HCT116 (cell line): ENCODE results near the gene RNGTT. TPM values are rescaled to one million over a fixed set of nuclear protein-coding genes. Genes with fewer than 3 reads are reported as not detected.

ENCODE experiments used
- ATAC-seq: fragments of 200-7000 bp; cut with Tn5 transposase; 2 replicates; pipeline ENCODE4 v1.9.1; 2020; ENCODE audit warnings: mild to moderate bottlenecking, moderate library complexity
- BruUV-seq: library from RNA; stranded (reverse); fragments of 400-500 nt; replicated peaks from 2 replicates; lab custom pipeline; 2021; lab: Mats Ljungman, UMichigan
- CTCF ChIA-PET: fragments of 300-600 bp; sonication (Branson Sonifier 250); formaldehyde crosslinking; loops from one replicate; lab custom pipeline; 2021; ENCODE audit warnings: antibody characterized with exemption; lab: Charles Lee
- POLR2A ChIA-PET: fragments of 300-600, 350-600 bp; sonication (Branson Sonifier 250); formaldehyde crosslinking; loops from one replicate; lab custom pipeline; 2021; ENCODE audit warnings: antibody characterized with exemption; lab: Charles Lee
- RAD21 ChIA-PET, 2 experiments: fragments of 300-600 bp; sonication (Branson Sonifier 250); formaldehyde crosslinking; loops; one replicate each; lab custom pipeline; 2023; ENCODE audit warnings: low total read pairs in 2 of 2; ENCODE audit not compliant: uncharacterized antibody in 2 of 2, unreplicated experiment in 2 of 2, low non-redundant PET in 1 of 2; lab: Charles Lee
- DNase-seq: peaks from one replicate; pipeline ENCODE4 v3.0.0-alpha.2; 2010; ENCODE audit warnings: low read depth, low spot score
- H2AFZ ChIP-seq: fragments of 200-600 bp; shearing (Covaris generic), sonication (generic); 2 replicates; pipeline ENCODE4 v1.6.1; 2017; ENCODE audit warnings: low read depth, mixed run types, mixed read lengths, antibody characterized with exemption, low read length; ENCODE audit not compliant: poor library complexity, severe bottlenecking
- H3K27ac ChIP-seq: 2 replicates; pipeline ENCODE4 v1.5.1; 2012; ENCODE audit warnings: low read depth, low read length
- H3K27me3 ChIP-seq: fragments of 200-600 bp; sonication (generic); 2 replicates; pipeline ENCODE4 v1.6.1; 2016; ENCODE audit warnings: mixed run types, low read length, mixed read lengths; ENCODE audit not compliant: insufficient read depth
- H3K36me3 ChIP-seq, 2 experiments: fragments of 200-500 bp in 1 of 2; fragments of 200-600 bp in 1 of 2; sonication (Bioruptor generic) in 1 of 2; sonication (generic) in 1 of 2; 2 replicates each; pipeline versions ENCODE4 v1.5.1 to v1.6.1; 2014 to 2016; ENCODE audit warnings: low read length in 2 of 2, inconsistent platforms in 1 of 2, mixed read lengths in 1 of 2, mixed run types in 1 of 2; ENCODE audit not compliant: insufficient read depth in 2 of 2, control insufficient read depth in 1 of 2
- H3K4me1 ChIP-seq, 2 experiments: fragments of 200-600 bp in 1 of 2; sonication (generic) in 1 of 2; 2 replicates each; pipeline versions ENCODE4 v1.5.1 to v1.6.1; 2012 to 2017; ENCODE audit warnings: low read length in 2 of 2, inconsistent platforms in 1 of 2, mild to moderate bottlenecking in 1 of 2, mixed read lengths in 1 of 2, mixed run types in 1 of 2, moderate library complexity in 1 of 2; ENCODE audit not compliant: insufficient read depth in 2 of 2, control insufficient read depth in 1 of 2
- H3K4me2 ChIP-seq: fragments of 200-600 bp; sonication (generic); 2 replicates; pipeline ENCODE4 v1.6.1; 2017; ENCODE audit warnings: mixed run types, low read length, mixed read lengths
- H3K4me3 ChIP-seq, 2 experiments: fragments of 200-600 bp in 1 of 2; sonication (generic) in 1 of 2; replicated peaks in 1 of 2; 2 replicates each; pipeline ENCODE4 v1.5.1; 2011 to 2016; ENCODE audit warnings: low read length in 2 of 2, control low read depth in 1 of 2, low read depth in 1 of 2, mild to moderate bottlenecking in 1 of 2, mixed read lengths in 1 of 2, mixed run types in 1 of 2
- H3K79me2 ChIP-seq: fragments of 200-600 bp; sonication (generic); 2 replicates; pipeline ENCODE4 v1.6.1; 2017; ENCODE audit warnings: mild to moderate bottlenecking, mixed run types, low read length, moderate library complexity, mixed read lengths; ENCODE audit not compliant: insufficient read depth
- H3K9ac ChIP-seq: fragments of 200-600 bp; sonication (generic); 2 replicates; pipeline ENCODE4 v1.6.1; 2016; ENCODE audit warnings: low read length, mixed read lengths
- H3K9me2 ChIP-seq: fragments of 200-600 bp; sonication (generic), shearing (Covaris generic); 2 replicates; pipeline ENCODE4 v1.6.1; 2017; ENCODE audit warnings: mixed run types, mild to moderate bottlenecking, moderate library complexity; ENCODE audit not compliant: insufficient read depth
- H3K9me3 ChIP-seq, 2 experiments: fragments of 200-500 bp in 1 of 2; fragments of 200-600 bp in 1 of 2; sonication (Bioruptor generic) in 1 of 2; sonication (generic) in 1 of 2; 2 replicates each; pipeline ENCODE4 v1.6.1; 2014 to 2017; ENCODE audit warnings: low read length in 2 of 2, mixed read lengths in 2 of 2, inconsistent platforms in 1 of 2, low read depth in 1 of 2, mild to moderate bottlenecking in 1 of 2, mixed run types in 1 of 2, moderate library complexity in 1 of 2; ENCODE audit not compliant: control insufficient read depth in 1 of 2, insufficient read depth in 1 of 2
- H4K20me1 ChIP-seq: fragments of 200-600 bp; sonication (generic), shearing (Covaris generic); 2 replicates; pipeline ENCODE4 v1.6.1; 2017; ENCODE audit warnings: mixed run types, mild to moderate bottlenecking, moderate library complexity; ENCODE audit not compliant: insufficient read depth
- ATF3 ChIP-seq: IDR thresholded peaks from 2 replicates; pipeline ENCODE4 v1.6.1; 2012
- CEBPB ChIP-seq: IDR thresholded peaks from 2 replicates; pipeline ENCODE4 v1.6.1; 2012; ENCODE audit warnings: low read depth
- EGR1 ChIP-seq: IDR thresholded peaks from 2 replicates; pipeline ENCODE4 v1.6.1; 2012; ENCODE audit warnings: low read depth
- ELF1 ChIP-seq: IDR thresholded peaks from 2 replicates; pipeline ENCODE4 v1.6.1; 2012; ENCODE audit warnings: low read depth, borderline replicate concordance
- FOSL1 ChIP-seq: IDR thresholded peaks from 2 replicates; pipeline ENCODE4 v1.6.1; 2012; ENCODE audit warnings: low read depth
- JUND ChIP-seq: IDR thresholded peaks from 2 replicates; pipeline ENCODE4 v1.6.1; 2012
- MAX ChIP-seq: IDR thresholded peaks from 2 replicates; pipeline ENCODE4 v1.6.1; 2012
- POLR2A ChIP-seq: IDR thresholded peaks from 2 replicates; pipeline ENCODE4 v1.7.0; 2011; ENCODE audit warnings: borderline replicate concordance; ENCODE audit not compliant: insufficient read depth, insufficient read length; ENCODE audit errors: extremely low read depth
- POLR2AphosphoS5 ChIP-seq: IDR thresholded peaks from 2 replicates; pipeline ENCODE4 v1.6.1; 2011; ENCODE audit warnings: mild to moderate bottlenecking, low read depth, low read length, moderate library complexity
- SIN3A ChIP-seq: IDR thresholded peaks from 2 replicates; pipeline ENCODE4 v1.6.1; 2012; ENCODE audit warnings: low read depth
- TCF7L2 ChIP-seq: IDR thresholded peaks from 2 replicates; pipeline ENCODE4 v1.7.0; 2011; ENCODE audit warnings: borderline replicate concordance, inconsistent platforms; ENCODE audit not compliant: insufficient read depth, insufficient read length; ENCODE audit errors: extremely low read depth
- YY1 ChIP-seq: IDR thresholded peaks from 2 replicates; pipeline ENCODE4 v1.6.1; 2011; ENCODE audit warnings: low read length, low read depth, moderate library complexity, mild to moderate bottlenecking; ENCODE audit not compliant: insufficient replicate concordance; ENCODE audit errors: extremely low read depth
- ZBTB33 ChIP-seq: IDR thresholded peaks from 2 replicates; pipeline ENCODE4 v1.6.1; 2011; ENCODE audit warnings: mild to moderate bottlenecking, low read length, moderate library complexity; ENCODE audit not compliant: insufficient replicate concordance; ENCODE audit errors: extremely low read depth
- ZFX ChIP-seq: fragments of 450-650 bp; IDR thresholded peaks from 2 replicates; pipeline ENCODE4 v1.6.1; 2017
- ZNF274 ChIP-seq: fragments of 200-500 bp; sonication (Bioruptor generic); IDR thresholded peaks from 2 replicates; pipeline ENCODE4 v1.6.1; 2014; ENCODE audit warnings: mild to moderate bottlenecking, low read depth, low read length, inconsistent platforms
- intact Hi-C: fragments of 100-400 bp; cut with micrococcal nuclease; formaldehyde crosslinking; loops from 2 replicates; pipeline ENCODE4 v1.10.0; 2022
- total RNA-seq: library from RNA; stranded (reverse); gene quantifications from one replicate; pipeline ENCODE4 v1.2.1, GENCODE V29; 2021; ENCODE audit not compliant: unreplicated experiment

RNGTT gene
- total RNA-seq, 1 experiment from 2014 or later: 23.0 TPM

- no peaks in the 10 kb centered on the region for H3K36me3 ChIP-seq
- no peak for TF ChIP-seq YY1
- no peak for TF ChIP-seq ATF3
- no peak for TF ChIP-seq SIN3A
- no peak for TF ChIP-seq EGR1
- TF ChIP-seq FOSL1: no peak
- TF ChIP-seq ZBTB33: no peak
- no peak for TF ChIP-seq JUND
- no peak for TF ChIP-seq CEBPB
- TF ChIP-seq ZNF274: no peak
- TF ChIP-seq, all 23 proteins: peak for 0
- Histone ChIP-seq H3K4me2 (no peak overlapping the region), H3K9me3 (no peaks in the 10 kb centered on the region), H3K27me3 (no peaks in the 10 kb centered on the region), H3K9ac (no peak overlapping the region), H3K79me2 (no peaks in the 10 kb centered on the region), H3K4me3 (no peak overlapping the region), H2AFZ (no peak overlapping the region), H3K27ac (no peak overlapping the region), H3K9me2 (no peaks in the 10 kb centered on the region), H3K4me1 (no peaks in the 10 kb centered on the region), H4K20me1 (no peaks in the 10 kb centered on the region)
- ChIA-PET POLR2A (no interaction called here), RAD21 (no interaction called here), CTCF (no interaction called here)
- no peak for DNase-seq
- no peak for ATAC-seq
- BruUV-seq: no TSS peak
- intact Hi-C loops: no loop called here
Measured at GRCh38 chr6:88734544-88734943, 228.9 kb downstream of the RNGTT start.

GRCh38 chr6:88730611-88731011 lies 232.8 kb downstream of the RNGTT start:
- Histone ChIP-seq H3K9me3 (no peaks in the 10 kb centered on the region), H3K4me2 (no peak overlapping the region), H3K9ac (no peak overlapping the region), H4K20me1 (no peaks in the 10 kb centered on the region), H3K36me3 (no peaks in the 10 kb centered on the region), H2AFZ (no peak overlapping the region), H3K79me2 (no peaks in the 10 kb centered on the region), H3K4me3 (no peak overlapping the region), H3K27ac (no peak overlapping the region), H3K27me3 (no peaks in the 10 kb centered on the region), H3K4me1 (no peaks in the 10 kb centered on the region), H3K9me2 (no peaks in the 10 kb centered on the region)
- ChIA-PET POLR2A (no interaction called here), CTCF (no interaction called here), RAD21 (no interaction called here)
- ATAC-seq (no peak), DNase-seq (no peak)
- no TSS peak for BruUV-seq
- TF ChIP-seq MAX (no peak), TCF7L2 (no peak), ELF1 (no peak), POLR2A (no peak), ZFX (no peak), JUND (no peak), CEBPB (no peak), ATF3 (no peak), POLR2AphosphoS5 (no peak), EGR1 (no peak), ZBTB33 (no peak)
- intact Hi-C loops: no loop called here
